Hepatocyte (in vitro differentiated cells): ENCODE data around the gene PEAK1.

Experiments
- EZH2 ChIP-seq: fragments of 200-600 bp; sonication (generic); IDR thresholded peaks from 2 replicates; pipeline ENCODE4 v1.6.1; 2016; ENCODE audit warnings: antibody characterized with exemption, mild to moderate bottlenecking, borderline replicate concordance
- TF ChIP-seq, protein P1 (sequence below): fragments of 200-600 bp; sonication (generic); IDR thresholded peaks from 2 replicates; pipeline ENCODE4 v1.5.1; 2016; ENCODE audit warnings: antibody characterized with exemption, mild to moderate bottlenecking; ENCODE audit not compliant: poor library complexity

GRCh38 chr15:77358545-77359240, 61.2 kb downstream of the PEAK1 start:
- TF ChIP-seq, protein P1, sequence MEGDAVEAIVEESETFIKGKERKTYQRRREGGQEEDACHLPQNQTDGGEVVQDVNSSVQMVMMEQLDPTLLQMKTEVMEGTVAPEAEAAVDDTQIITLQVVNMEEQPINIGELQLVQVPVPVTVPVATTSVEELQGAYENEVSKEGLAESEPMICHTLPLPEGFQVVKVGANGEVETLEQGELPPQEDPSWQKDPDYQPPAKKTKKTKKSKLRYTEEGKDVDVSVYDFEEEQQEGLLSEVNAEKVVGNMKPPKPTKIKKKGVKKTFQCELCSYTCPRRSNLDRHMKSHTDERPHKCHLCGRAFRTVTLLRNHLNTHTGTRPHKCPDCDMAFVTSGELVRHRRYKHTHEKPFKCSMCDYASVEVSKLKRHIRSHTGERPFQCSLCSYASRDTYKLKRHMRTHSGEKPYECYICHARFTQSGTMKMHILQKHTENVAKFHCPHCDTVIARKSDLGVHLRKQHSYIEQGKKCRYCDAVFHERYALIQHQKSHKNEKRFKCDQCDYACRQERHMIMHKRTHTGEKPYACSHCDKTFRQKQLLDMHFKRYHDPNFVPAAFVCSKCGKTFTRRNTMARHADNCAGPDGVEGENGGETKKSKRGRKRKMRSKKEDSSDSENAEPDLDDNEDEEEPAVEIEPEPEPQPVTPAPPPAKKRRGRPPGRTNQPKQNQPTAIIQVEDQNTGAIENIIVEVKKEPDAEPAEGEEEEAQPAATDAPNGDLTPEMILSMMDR = no peak
- TF ChIP-seq EZH2 = no peak
